Measurements from ENCODE around the gene CENPP. TPM values are rescaled to one million over a fixed set of nuclear protein-coding genes. Genes with fewer than 3 reads are reported as not detected.

The CENPP gene
- total RNA-seq, 2 donors from 2014 or later: 1.1 to 1.2 TPM

DNA sequence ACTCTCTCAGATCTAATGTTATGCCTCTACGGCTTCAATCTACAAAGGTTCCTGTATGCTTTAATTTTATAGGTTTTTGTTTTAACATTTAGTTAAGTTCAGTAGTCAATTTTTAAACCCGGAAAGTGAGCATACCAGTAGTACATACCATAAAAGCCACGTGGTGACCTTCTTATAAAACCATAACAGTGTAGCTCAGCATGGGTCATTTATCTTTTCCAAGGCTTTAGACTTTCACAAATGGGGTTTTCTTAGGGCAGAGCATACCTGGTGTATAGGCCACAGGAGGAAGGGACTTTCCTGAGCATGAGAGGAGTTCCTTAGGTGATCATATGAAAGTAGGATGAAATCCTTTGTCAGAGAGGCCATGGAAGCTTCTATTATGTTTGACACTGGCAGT, 186.9 kb downstream of the CENPP start:
- no peaks in the 10 kb centered on the region for H3K9me3 ChIP-seq
- TF ChIP-seq, protein P1, sequence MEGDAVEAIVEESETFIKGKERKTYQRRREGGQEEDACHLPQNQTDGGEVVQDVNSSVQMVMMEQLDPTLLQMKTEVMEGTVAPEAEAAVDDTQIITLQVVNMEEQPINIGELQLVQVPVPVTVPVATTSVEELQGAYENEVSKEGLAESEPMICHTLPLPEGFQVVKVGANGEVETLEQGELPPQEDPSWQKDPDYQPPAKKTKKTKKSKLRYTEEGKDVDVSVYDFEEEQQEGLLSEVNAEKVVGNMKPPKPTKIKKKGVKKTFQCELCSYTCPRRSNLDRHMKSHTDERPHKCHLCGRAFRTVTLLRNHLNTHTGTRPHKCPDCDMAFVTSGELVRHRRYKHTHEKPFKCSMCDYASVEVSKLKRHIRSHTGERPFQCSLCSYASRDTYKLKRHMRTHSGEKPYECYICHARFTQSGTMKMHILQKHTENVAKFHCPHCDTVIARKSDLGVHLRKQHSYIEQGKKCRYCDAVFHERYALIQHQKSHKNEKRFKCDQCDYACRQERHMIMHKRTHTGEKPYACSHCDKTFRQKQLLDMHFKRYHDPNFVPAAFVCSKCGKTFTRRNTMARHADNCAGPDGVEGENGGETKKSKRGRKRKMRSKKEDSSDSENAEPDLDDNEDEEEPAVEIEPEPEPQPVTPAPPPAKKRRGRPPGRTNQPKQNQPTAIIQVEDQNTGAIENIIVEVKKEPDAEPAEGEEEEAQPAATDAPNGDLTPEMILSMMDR (IDR thresholded peaks at IDR 0.05): no peak
- H3K4me1 ChIP-seq: peaks cover 0 to 19% of the 10 kb centered on the region in 2 donors
- no peaks in the 10 kb centered on the region for H3K27me3 ChIP-seq
- no peak for DNase-seq (ENCODE audit: low spot score)
- no peak overlapping the region for H3K4me3 ChIP-seq
- no peak overlapping the region for H3K27ac ChIP-seq
- H3K36me3 ChIP-seq: no peaks in the 10 kb centered on the region

DNA sequence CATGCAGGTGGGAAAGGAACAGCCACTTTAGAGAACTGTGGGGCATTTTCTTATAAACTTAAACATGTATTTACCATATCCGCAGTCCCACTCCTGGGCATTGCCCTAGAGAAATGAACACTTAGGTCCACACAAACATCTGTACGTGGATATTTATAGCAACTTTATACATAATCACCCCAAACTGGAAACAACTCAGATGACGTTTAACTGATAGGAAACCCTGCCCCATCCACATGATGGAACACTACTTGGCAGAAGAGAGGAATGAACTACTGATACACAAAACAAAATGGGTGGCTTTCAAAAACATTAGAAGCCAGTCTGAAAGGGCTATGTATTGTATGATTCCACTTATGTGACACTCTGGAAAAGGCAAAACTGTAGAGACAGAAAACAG, 187.6 kb downstream of the CENPP start:
- Histone ChIP-seq H3K27me3 (no peaks in the 10 kb centered on the region), H3K4me1 (peaks cover 0 to 12% of the 10 kb centered on the region in 2 donors), H3K36me3 (no peaks in the 10 kb centered on the region), H3K9me3 (no peaks in the 10 kb centered on the region), H3K27ac (no peak overlapping the region), H3K4me3 (no peak overlapping the region)
- no peak for DNase-seq (ENCODE audit: low spot score)
- TF ChIP-seq, protein P1 (IDR thresholded peaks at IDR 0.05): no peak

DNA sequence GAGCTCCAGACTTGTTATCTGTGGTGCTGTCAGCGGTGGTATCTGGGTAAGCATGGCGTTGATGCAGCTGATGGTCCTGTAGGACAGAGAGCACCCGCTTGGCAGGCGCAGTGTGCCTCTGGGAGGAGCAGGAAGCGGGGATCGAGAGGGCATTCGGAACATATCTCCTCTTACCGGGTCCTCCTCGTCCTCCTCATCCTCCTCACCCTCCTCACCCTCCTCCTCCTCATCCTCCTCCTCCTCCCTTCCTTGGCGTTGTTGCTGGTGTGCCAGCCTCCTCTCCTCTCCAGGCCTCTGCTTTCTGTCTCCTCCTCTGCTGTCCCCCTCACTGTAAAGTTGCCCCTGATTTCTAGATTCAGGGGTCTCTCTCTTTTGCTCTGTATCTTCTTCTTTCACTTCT, 188.9 kb downstream of the CENPP start:
- TF ChIP-seq, protein P1 (IDR thresholded peaks at IDR 0.05): no peak
- Histone ChIP-seq H3K27ac (no peak overlapping the region), H3K4me3 (no peak overlapping the region), H3K9me3 (no peaks in the 10 kb centered on the region), H3K27me3 (no peaks in the 10 kb centered on the region), H3K36me3 (no peaks in the 10 kb centered on the region), H3K4me1 (peaks cover 0 to 7% of the 10 kb centered on the region in 2 donors)
- DNase-seq (ENCODE audit: low spot score): no peak

DNA sequence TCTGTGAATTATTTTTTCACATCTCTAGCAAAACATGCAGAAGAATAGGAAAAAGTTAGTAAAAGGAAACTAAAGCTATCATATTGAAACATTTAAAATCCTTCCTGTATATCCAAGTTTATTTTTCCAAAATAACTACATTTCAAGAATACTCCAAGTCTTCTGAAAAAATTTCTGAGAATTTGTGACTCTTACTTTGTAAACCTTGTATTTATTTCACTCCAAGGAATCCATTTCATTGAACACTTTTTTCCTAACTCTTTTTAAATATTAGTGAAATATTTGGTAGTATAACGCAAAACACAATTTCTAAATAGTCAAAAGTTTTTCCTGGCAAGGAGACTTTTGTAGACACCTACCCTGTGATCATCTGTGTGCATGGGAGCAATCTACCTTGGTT, 190.8 kb downstream of the CENPP start:
- Histone ChIP-seq H3K27me3 (no peaks in the 10 kb centered on the region), H3K4me1 (peaks cover 0 to 7% of the 10 kb centered on the region in 2 donors), H3K27ac (no peak overlapping the region), H3K9me3 (no peaks in the 10 kb centered on the region), H3K36me3 (no peaks in the 10 kb centered on the region), H3K4me3 (no peak overlapping the region)
- TF ChIP-seq, protein P1 (IDR thresholded peaks at IDR 0.05): no peak
- no peak for DNase-seq (ENCODE audit: low spot score)

DNA sequence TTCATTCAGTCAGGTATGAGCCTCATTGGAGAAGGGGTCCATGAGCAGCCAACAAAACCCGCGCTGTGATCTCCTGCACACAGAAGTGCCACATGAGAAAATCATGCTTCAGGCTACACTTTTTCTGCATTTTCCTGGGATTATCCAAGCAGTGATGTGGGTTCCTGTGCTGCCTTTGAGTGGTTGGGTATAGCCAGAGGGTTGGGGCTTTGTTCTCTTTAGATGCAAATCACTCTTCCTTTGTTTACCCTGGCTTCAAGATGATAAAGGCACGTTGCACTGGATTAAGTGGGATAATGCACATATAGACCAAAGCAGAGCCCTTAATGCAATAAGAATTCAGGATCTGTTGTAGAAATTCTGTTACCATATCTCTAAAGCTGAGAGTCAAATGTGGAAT, 191.3 kb downstream of the CENPP start:
- no peaks in the 10 kb centered on the region for H3K36me3 ChIP-seq
- peaks cover 0 to 7% of the 10 kb centered on the region in 2 donors for H3K4me1 ChIP-seq
- TF ChIP-seq, protein P1 (IDR thresholded peaks at IDR 0.05): no peak
- no peak overlapping the region for H3K27ac ChIP-seq
- no peaks in the 10 kb centered on the region for H3K27me3 ChIP-seq
- H3K4me3 ChIP-seq: no peak overlapping the region
- no peak for DNase-seq (ENCODE audit: low spot score)
- no peaks in the 10 kb centered on the region for H3K9me3 ChIP-seq

DNA sequence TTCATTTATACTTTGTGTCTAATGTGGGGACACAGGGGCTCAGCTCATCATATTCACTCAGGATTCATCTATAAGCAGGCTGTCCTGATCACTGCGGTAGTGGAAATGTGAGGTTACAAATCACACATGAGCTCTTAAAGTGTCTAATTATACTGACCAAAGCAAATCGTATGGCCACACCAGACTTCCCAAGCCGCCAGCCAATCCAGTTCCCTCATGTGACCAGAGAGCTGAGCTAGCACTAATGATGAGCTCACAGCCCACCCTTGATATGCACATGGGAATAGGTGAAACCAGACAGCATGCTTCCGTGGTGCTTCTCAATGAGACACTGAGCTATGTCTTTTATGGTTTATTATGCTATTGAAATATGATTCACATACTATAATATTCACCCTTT, 192.4 kb downstream of the CENPP start:
- peaks cover 0 to 4% of the 10 kb centered on the region in 2 donors for H3K4me1 ChIP-seq
- H3K27me3 ChIP-seq: no peaks in the 10 kb centered on the region
- H3K36me3 ChIP-seq: no peaks in the 10 kb centered on the region
- DNase-seq (ENCODE audit: low spot score): no peak
- TF ChIP-seq, protein P1 (IDR thresholded peaks at IDR 0.05): no peak
- H3K27ac ChIP-seq: no peak overlapping the region
- no peak overlapping the region for H3K4me3 ChIP-seq
- H3K9me3 ChIP-seq: no peaks in the 10 kb centered on the region

Data from right atrium auricular region (tissue), 2 donors.